Fibroblast of gingiva (primary cell): ENCODE measurements around the gene SLC3A2.
"Not testable (repeated sequence)": the region's sequence is repeated elsewhere in the genome, so short reads cannot be mapped to it uniquely, and the experiment has no call there.

Source experiments
- DNase-seq: peaks from one replicate; pipeline ENCODE4 v3.0.0-alpha.2; 2011; ENCODE audit warnings: low read depth

SLC3A2 gene

DNA sequence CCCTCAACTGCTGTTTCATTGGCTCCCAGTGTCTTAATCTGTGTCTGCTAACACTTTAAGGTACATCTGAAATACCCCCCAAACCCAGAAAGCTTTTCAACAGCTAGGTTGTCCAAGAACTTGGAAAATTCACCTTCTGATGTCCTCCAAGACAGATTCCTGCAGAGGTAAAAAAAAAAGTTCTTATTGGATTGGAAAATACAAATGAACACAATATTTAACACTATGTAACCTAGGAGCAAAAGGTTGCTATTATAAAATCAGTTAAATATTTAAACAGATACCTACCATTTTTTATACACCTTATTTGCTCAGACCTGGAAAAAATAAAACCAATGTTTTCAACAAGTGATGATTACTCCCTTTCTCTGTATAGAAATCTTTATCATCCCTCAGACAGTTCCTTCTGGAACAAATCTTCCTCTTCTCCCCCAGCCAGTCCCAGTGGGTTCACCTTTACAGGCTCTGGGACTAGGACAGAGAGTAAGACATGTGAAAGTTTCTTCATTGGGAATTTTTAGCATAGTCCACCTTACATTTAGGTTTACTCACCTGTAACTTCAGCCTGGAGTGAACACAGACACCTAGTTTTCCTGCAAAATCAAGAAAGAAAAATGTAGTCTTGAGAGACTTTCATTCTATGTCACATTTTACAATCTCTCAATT, 28.0 kb upstream of the SLC3A2 start:
- no peak for DNase-seq

DNA sequence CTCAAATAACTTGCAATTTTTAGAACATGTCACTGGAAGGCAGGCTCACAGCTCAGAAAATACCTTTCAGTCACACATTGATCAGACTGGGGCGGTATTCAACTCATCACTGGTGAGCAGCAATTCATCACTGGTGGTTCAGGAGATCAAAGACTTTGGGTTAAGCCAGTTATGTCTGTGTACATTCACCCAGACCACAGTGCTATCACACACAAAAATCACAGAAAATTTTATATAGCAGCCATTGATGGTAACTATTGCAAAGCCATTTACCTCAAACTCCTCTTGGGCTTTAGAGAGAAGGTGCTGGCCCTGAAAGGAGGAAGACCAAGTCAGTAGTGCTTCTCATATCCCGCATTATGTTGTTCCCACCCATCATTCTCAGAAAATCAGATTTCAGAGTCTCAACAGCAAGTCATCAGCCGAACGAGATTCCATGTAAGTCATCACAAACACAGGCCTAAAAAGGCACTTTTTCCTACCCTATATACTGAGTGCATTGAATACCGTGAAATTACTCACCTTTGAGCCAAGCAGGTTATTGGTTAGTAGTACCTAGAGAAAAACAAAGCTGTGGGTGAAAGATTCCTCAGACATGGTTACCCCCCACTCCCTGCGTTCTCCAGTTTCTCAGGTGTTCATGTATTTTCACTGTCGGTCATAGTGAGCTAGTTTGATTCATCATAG, 27.3 kb upstream of the SLC3A2 start:
- no peak for DNase-seq

DNA sequence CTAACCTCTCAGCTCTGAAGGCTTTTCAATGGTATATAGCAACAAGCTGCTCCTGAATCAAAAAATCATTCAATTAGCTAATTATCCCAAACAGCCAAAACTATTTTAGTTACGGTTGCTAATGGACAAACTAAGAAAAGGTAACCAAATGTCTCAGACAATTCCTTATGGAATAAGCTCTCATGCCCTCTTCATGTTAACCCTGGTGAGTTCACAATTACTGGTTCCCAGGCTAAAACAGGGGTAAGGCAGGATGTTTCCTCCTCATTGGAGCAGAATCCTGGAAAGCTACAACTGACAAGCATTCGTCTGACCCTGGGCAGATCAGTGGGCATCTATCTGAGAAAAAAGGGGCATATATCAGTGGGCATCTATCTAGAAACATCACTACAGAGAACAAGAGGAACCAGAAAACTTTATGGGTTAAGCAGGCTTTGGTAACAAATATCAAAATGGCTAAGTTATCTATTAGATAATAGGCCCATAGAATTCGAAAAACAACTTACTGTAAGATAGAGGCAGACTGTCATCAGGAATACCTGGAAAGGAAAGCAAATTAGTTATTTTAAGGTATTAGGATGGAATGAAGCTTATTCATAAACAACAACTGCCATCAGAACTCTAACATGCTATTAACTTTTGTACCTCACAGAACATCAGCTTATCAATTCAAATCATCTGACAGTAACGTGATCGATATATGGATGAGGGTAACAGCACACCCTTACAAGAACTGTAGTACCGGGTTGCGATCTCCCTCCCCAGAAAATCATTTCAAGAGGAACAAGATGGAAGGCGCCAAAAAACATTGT, 26.5 kb upstream of the SLC3A2 start:
- no peak for DNase-seq

DNA sequence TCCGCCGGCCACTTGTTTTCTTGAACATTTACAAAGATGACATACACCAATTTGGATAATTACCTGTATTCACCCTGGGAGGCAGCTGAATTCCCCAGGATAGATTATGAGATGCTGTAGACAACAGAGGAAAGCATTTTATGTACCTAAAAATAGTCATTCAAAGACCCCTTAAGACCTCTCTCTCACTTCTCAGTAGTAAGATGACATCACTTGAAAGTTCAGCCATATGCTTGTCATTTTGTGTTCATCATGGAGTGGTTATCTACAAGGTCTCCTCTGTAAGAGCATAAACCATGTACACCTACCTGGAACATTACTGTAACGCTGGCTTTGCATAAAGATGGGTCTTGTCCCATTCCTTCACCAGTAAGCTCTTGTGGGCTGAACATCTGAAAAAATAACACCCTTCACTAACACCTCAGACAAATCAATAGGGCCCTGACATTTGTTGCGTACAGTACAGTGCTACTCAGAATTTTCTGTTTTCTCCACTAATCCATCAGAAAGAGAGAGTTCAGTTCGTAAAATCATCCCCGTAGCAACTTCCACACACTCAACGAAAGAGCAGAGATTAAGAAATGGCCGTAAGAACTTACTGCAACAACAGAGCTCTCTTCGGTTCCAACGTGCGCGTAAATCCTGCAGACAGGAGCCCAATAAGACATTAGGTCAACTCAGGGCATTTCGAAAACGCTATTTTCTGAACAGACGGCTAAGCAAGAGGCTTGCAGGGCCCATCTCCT, 25.7 kb upstream of the SLC3A2 start:
- no peak for DNase-seq

DNA sequence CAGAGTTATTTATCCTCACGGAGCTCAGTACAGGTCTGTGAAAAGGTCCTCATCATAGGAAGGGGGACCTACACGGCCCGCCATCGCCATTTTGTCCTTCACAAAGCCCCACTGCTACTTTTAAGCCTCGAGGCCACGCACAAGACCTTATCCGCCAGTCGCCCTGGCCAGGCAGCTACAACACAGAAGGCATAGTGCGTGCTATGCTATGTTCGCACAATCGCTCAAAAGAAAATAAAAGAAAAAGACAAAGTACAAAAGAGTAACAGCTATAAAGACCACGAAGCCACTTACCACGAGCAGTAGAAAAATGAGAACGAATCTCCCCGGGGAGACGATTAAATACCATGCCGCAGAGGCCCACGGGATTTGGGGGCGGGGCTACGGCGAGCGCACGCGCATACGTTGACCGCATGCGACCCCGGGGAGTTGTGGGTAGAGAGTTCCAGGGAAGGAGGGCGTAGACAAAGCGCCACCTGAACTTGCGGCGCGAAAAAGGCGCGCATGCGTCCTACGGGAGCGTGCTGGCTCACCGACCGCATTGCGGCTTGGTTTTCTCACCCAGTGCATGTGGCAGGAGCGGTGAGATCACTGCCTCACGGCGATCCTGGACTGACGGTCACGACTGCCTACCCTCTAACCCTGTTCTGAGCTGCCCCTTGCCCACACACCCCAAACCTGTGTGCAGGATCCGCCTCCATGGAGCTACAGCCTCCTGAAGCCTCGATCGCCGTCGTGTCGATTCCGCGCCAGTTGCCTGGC, 24.9 kb upstream of the SLC3A2 start:
- DNase-seq: peak; percentile 96

DNA sequence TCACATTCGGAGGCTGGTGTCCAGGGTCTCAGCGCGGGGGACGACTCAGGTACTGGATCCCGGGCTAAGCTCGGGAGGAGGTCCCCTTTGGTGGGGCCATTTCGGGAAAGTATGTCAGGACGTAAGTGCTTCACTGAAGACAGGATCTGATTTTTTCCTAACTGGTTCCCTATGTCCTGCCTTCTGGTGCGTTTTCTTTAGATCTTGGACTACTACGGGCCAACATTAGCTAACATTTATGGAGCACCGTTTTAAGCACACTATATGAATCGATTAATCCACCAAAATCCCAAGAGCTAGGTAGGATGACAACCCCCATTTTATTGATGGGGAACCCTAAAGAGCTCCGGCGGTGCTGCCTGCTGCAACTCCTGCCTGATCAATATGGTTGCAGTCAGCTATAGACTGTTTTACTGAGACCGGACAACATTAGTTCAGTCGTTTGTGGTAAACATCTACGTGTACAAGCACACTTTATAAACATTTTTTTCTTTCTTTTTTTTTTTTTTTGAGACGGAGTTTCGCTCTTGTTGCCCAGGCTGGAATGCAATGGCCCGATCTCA, 24.3 kb upstream of the SLC3A2 start:
- DNase-seq: no peak

DNA sequence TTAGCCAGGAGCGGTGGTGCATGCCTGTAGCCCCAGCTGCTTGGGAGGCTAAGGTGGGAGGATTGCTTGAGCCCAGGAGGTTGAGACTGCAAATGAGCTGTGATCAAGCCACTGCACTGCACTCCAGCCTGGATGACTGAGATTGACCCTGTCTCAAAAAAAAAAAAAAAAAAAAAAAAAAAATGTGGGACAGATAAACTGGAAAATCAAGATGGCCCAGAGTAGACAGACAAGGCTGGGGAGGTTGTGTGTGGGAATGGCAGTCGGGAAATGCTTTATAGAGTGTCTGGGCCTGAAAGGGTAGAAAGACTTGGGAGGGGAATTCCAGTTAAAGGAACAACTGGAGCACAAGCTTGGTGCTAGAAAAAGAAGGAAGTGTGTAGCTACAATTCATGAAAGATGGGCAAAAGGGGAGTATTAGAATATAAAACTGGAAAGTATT, 23.1 kb upstream of the SLC3A2 start:
- DNase-seq: no peak

DNA sequence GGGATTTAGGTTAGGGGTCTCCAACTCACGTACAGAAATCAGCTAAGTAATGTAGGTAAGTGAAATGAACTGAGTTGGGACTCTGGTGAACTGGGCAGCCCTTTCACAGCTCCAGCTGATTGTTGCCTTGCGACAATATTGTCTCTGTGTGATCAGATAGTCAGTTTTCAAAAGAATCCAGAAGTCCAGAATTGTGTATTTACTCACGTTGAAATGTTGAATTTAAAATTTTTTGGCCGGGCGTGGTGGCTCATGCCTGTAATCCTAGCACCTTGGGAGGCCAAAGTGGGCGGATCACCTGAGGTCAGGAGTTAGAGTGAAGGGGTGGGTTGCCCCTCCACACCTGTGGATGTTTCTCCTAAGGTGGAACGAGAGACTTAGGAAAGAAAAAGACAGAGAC, 22.5 kb upstream of the SLC3A2 start:
- no peak for DNase-seq

DNA sequence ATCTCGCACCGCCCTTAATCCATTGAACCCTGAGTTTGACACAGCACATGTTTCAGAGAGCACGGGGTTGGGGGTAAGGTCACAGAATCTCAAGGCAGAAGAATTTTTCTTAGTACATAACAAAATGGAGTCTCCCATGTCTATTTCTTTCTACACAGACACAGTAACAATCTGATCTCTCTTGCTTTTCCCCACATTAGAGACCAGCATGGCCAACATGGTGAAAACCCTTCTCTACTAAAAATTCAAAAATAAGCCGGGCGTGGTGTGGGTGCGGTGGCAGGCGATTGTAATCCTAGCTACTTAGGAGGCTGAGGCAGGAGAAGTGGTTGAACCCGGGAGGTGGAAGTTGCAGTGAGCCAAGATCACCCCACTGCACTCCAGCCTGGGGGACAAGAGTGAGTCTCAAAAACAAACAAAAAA, 21.4 kb upstream of the SLC3A2 start:
- not testable (repeated sequence) for DNase-seq

DNA sequence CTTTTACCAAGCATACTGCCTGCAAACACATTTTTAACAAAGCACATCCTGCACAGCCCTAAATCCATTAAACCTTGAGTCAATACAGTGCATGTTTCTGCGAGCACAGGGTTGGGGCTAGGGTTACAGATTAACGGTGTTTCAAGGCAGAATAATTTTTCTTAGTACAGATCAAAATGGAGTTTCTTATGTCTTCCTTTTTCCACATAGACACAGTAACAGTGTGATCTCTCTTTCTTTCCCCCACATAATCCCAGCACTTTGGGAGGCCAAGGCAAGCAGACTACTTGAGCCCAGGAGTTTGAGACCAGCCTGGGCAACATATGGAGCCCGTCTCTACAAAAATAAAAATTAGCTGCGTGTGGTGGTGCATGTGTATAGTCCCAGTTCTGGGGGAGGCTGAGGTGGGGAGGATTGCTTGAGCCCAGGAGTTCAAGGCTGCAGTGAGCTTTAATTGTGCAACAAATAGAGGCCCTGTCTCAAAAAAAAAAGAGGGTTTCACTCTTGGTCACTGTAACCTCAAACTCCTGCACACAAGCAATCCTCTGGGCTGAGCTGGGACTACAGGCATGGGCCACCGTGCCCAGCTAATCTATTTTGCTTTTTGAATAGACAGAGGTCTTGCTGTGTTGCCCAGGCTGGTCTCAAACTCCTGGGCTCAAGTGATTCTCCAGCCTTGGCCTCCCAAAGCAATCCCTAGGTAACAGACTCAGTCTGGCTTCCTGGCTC, 19.7 kb upstream of the SLC3A2 start:
- no peak for DNase-seq

DNA sequence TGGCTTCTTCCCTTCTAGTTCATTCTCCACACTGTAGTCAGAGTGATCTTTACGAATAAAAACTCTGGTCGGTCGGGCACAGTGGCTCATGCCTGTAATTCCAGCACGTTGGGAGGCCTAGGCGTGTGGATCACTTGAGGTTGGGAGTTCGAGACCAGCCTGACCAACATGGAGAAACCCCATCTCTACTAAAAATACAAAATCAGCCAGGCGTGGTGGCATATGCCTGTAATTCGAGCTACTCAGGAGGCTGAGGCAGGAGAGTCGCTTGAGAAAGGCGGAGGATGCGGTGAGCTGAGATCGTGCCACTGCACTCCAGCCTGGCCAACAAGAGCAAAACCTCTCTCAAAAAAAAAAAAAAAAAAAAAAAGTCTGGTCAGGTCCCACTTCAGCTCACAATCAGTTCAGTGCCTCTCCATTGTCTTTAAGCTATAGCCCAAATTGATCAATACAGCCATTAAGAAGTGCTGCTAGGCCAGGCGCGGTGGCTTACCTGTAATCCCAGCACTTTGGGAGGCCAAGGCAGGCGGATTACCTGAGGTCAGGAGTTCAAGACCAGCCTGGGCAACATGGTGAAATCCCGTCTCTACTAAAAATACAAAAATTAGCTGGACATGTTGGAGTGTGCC, 19.0 kb upstream of the SLC3A2 start:
- not testable (repeated sequence) for DNase-seq

DNA sequence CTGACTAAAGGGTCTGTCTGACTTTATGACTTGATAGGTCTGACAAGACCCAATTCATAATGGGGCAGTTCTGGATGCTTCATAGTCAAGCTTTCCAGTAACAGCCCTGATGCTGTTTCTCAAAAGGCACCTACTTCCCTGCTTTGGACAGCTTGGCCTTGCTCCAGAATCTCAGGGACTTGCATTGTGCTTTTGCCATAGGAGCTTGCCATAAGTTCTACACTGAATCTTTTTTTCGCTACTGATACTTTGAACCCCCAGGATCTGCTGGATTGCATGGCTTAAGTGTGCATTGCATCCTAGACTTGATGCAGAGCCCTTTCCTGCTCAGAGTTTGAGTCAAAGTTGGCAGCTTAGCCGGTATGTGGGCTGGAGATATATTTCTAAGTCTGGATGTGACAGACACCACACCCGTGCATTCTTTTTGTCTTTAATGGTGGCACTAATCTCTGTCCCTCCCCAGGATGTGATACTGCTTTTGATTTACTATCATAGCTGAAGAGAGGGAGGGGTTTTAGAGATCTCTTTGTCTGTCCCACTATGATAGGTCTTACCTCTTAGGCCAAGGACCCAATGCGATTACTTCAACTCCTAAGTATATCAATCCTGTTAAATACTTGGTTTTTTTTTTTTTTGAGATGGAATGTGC, 16.9 kb upstream of the SLC3A2 start:
- DNase-seq: no peak

DNA sequence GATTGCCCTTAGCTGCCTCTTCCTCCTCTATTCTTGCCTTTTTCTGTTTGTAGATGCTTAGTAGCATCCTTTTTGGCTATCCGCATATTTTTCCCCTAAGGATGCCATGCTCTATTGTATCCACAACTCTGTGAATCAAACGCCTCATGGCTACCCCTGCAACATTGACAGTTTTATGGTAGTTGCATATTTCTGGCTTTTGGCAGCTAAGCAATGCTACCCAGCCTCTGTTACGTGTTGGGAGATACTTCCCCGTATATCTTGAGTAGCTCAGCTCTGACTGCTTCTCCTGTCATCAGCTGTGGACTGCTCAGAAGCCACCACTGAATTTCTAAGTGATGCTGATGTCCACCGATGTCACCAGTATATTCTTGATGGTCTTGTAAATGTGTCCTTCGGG, 15.1 kb upstream of the SLC3A2 start:
- DNase-seq: no peak

DNA sequence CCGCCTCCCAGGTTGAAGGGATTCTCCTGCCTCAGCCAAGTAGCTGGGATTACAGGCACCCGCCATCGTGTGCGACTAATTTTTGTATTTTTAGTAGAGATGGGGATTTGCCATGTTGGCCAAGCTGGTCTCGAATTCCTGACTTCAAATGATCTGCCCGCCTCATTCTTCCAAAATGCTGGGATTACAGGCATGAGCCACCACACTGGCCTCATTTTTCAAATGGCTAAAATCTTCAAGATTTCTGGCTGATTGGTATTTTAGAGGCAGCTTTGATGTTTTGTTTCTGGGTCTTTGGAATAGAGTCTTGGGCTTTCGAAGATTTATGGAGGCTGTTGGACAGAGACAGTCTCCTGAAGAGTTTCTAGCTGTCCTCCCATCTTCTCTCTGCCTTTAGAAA, 5.8 kb upstream of the SLC3A2 start:
- DNase-seq: no peak

DNA sequence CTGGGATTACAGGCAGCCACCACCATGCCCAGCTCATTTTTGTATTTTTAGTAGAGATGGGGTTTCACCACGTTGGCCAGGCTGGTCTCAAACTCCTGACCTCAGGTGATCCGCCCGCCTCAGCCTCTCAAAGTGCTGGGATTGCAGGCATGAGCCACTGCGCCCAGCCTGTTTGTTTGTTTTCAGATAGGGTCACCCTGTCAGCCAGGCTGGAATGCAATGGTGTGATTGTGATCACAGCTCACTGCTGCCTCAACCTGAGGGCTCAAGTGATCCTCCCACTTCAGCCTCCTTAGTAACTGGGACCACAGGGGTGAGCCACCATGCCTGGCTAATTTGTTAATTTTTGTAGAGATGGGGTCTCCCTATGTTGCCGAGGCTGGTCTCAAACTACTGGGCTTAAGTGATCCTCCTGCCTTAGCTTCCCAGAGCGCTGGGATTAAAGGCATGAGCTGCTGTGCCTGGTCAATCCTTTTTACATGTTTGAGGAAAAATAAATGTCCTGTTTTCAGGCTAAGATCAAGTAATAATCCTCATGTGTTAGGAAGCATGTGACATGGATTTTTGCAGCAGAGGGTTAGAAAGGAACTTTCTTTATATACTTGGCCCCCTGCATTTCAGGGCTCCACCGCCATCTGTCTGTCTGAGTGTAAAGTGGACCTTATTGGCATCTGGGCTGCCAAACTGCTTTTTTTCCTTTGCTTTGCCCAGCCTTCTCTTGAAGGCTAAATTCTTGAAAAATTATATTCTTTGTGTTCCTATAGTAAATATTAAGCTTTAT, 4.8 kb upstream of the SLC3A2 start:
- no peak for DNase-seq

DNA sequence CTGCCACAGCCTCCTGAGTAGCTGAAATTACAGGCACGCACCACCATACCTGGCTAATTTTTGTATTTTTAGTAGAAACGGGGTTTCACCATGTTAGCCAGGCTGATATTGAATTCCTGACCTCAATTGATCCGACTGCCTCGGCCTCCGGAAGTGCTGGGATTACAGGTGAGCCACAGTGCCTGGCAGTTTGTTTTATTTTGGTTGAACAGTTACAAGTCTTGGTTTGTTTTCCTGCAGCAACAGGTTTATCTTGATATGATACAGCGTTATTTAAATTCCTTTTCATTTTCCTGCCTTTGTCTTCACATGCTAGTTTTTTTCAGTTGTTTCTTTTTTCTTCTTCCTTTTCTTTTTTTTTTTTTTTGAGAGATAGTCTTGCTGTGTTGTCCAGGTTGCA, 4.0 kb upstream of the SLC3A2 start:
- no peak for DNase-seq

DNA sequence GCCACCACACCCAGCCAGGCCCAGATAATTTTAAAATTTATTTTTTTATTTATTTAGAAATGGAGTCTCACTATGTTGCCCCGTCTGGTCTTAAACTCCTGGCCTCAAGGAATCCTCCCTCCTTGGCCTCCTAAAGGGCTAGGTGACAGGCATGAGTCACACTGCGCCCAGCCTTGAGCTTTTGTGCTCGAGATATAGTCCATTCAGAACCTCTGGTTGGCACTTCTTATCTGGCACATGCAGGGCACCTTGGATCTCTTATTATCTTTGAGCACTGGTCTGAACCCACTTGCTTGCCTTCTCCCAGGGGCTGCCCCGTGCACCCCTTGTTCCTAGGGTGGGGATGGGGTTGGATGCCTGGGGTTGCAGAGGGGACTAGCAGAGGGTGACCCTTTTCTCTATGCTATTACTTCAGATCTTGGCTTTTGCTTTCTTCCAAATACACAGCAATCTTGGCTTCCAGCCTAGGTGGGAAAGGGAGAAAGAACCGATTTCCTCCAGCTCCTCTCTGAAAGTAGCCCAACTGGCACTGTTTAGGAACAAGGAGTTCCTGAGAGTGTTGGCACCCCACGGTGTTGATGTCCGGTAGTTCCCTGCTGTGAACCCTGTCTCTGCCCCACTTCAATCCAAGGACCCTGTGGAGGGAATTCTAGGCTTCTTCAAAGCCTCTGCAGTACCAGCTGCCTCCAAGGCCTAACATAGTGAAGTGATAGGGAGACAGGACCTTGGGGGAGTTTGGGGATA, 1.3 kb upstream of the SLC3A2 start:
- peak; percentile 77 for DNase-seq

DNA sequence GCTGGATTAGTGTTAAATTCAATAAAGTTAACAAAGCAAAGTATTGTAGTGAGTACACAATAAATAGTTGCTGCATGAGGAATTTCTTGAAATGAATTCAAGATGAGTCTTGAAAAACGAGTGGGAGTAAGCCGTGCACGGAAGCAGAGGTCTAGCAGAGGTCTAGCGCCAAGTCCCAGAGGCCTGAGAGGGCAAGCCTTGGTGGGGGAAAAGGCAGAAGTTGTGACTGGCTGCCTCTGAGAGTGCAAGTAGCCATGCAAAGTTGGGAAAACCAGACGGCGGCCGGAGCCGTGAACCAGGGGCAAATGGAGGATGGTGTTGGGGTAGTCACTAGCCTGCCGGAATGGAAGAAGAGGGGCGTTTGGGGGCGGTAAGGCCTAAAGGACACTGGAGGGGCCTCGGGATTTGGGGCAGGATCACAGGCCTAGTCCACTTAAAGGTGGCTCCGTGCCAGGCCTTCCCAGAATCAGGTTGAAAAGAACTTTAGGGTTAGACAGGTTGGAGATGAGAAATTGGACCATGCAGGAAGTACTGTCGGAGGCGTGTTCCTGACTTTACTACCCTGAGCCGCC, 379 bp upstream of the SLC3A2 start:
- peak; percentile 85 for DNase-seq
